Measurements from ENCODE around the gene ARHGAP26. TPM values are rescaled to one million over a fixed set of nuclear protein-coding genes. Genes with fewer than 3 reads are reported as not detected.

The ARHGAP26 gene
- polyA plus RNA-seq, 1 donor from 2014 or later: 0.83 TPM

DNA sequence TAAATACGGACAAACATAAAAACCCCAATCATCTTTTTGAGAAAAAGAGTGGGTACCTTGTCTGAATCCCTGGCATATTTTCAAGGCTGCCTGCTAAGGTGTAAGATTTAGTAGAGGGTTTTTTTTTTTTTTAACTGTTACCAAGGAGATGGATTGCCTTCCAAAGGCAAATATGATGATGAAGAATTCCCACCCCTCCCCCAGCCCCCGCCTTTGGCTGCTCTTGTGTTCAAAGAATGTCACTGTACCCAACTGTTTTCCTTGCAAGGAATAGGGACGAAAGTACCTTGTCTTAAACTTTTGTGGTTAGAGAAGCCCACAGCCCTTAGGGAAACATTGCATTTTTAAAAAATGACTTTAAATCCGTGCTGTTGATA, 31.3 kb downstream of the ARHGAP26 start:
- Histone ChIP-seq H3K9ac (ENCODE audit: low read length) (no peak overlapping the region), H3K79me2 (replicated peaks; ENCODE audit: insufficient read depth, low read length) (no peaks in the 10 kb centered on the region), H3F3A (ENCODE audit: insufficient read depth, low read length, poor library complexity, severe bottlenecking) (no peaks in the 10 kb centered on the region), H3K36me3 (ENCODE audit: insufficient read depth, low read length) (no peaks in the 10 kb centered on the region), H2AFZ (ENCODE audit: low read depth, low read length) (no peak overlapping the region), H4K20me1 (ENCODE audit: insufficient read depth) (no peaks in the 10 kb centered on the region), H3K9me3 (ENCODE audit: low read length) (no peaks in the 10 kb centered on the region), H3K4me2 (ENCODE audit: low read length) (no peak overlapping the region), H3K27ac (ENCODE audit: low read length) (no peak overlapping the region), H3K27me3 (ENCODE audit: insufficient read depth, low read depth, low read length) (no peaks in the 10 kb centered on the region), H3K4me3 (ENCODE audit: low read length) (no peak overlapping the region), H3K9me2 (ENCODE audit: insufficient read depth, low read length) (no peaks in the 10 kb centered on the region)
- TF ChIP-seq RAD21 (conservative IDR thresholded peaks at IDR 0.05): no peak
- TF ChIP-seq EP300 (conservative IDR thresholded peaks at IDR 0.05; ENCODE audit: poor library complexity, severe bottlenecking): no peak
- TF ChIP-seq MXI1 (conservative IDR thresholded peaks at IDR 0.05; ENCODE audit: poor library complexity, severe bottlenecking): no peak
- TF ChIP-seq SMC3 (conservative IDR thresholded peaks at IDR 0.05; ENCODE audit: poor library complexity): no peak

DNA sequence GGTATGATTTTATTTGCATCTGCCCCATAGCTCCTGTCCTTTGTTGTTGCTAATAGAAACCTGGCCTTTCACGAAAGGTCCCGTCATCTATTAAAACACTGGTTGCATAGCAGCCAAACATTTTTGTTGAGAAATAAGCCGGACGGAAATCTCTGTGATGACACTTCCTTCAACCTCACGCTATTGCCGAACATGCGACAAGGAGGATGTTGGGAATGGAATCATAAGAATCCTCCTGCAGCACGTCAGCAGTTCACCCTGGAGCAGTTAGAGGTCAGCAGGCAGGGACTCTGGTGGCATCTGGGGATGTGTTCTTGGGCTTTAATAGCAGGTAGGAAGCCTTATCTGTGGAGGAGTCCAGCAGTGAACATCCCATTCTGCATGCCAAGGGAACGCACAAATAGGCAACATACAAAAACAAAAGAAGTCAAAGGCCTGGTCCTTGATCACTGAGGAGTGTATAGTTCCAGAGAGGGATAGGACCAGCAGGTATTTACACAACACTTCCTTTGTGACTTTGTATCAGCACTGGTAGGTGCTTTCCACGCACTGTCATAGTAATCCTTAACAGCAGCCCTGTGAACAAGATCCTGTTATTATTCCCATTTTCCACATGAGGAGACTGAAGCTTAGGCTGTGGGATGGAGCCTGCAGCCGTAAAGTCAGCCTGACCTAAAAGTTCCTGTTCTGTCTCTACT, 33.4 kb downstream of the ARHGAP26 start:
- no peaks in the 10 kb centered on the region for H3K9me2 ChIP-seq (ENCODE audit: insufficient read depth, low read length)
- TF ChIP-seq EP300 (conservative IDR thresholded peaks at IDR 0.05; ENCODE audit: poor library complexity, severe bottlenecking) (no peak), POLR2AphosphoS5 (IDR thresholded peaks at IDR 0.05) (no peak), SMC3 (conservative IDR thresholded peaks at IDR 0.05; ENCODE audit: poor library complexity) (no peak), EZH2 (IDR thresholded peaks at IDR 0.05; ENCODE audit: borderline replicate concordance, insufficient read depth, low read length, poor library complexity, severe bottlenecking) (no peak), MXI1 (conservative IDR thresholded peaks at IDR 0.05; ENCODE audit: poor library complexity, severe bottlenecking) (no peak), TAF1 (IDR thresholded peaks at IDR 0.05; ENCODE audit: low read depth) (no peak), RAD21 (conservative IDR thresholded peaks at IDR 0.05) (no peak)
- TF ChIP-seq, protein P1, sequence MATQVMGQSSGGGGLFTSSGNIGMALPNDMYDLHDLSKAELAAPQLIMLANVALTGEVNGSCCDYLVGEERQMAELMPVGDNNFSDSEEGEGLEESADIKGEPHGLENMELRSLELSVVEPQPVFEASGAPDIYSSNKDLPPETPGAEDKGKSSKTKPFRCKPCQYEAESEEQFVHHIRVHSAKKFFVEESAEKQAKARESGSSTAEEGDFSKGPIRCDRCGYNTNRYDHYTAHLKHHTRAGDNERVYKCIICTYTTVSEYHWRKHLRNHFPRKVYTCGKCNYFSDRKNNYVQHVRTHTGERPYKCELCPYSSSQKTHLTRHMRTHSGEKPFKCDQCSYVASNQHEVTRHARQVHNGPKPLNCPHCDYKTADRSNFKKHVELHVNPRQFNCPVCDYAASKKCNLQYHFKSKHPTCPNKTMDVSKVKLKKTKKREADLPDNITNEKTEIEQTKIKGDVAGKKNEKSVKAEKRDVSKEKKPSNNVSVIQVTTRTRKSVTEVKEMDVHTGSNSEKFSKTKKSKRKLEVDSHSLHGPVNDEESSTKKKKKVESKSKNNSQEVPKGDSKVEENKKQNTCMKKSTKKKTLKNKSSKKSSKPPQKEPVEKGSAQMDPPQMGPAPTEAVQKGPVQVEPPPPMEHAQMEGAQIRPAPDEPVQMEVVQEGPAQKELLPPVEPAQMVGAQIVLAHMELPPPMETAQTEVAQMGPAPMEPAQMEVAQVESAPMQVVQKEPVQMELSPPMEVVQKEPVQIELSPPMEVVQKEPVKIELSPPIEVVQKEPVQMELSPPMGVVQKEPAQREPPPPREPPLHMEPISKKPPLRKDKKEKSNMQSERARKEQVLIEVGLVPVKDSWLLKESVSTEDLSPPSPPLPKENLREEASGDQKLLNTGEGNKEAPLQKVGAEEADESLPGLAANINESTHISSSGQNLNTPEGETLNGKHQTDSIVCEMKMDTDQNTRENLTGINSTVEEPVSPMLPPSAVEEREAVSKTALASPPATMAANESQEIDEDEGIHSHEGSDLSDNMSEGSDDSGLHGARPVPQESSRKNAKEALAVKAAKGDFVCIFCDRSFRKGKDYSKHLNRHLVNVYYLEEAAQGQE (IDR thresholded peaks at IDR 0.05; ENCODE audit: borderline replicate concordance): no peak
- TF ChIP-seq, protein P2, sequence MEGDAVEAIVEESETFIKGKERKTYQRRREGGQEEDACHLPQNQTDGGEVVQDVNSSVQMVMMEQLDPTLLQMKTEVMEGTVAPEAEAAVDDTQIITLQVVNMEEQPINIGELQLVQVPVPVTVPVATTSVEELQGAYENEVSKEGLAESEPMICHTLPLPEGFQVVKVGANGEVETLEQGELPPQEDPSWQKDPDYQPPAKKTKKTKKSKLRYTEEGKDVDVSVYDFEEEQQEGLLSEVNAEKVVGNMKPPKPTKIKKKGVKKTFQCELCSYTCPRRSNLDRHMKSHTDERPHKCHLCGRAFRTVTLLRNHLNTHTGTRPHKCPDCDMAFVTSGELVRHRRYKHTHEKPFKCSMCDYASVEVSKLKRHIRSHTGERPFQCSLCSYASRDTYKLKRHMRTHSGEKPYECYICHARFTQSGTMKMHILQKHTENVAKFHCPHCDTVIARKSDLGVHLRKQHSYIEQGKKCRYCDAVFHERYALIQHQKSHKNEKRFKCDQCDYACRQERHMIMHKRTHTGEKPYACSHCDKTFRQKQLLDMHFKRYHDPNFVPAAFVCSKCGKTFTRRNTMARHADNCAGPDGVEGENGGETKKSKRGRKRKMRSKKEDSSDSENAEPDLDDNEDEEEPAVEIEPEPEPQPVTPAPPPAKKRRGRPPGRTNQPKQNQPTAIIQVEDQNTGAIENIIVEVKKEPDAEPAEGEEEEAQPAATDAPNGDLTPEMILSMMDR (IDR thresholded peaks at IDR 0.05; ENCODE audit: poor library complexity, severe bottlenecking): no peak
- no peak overlapping the region for H3K9ac ChIP-seq (ENCODE audit: low read length)
- no peaks in the 10 kb centered on the region for H3K27me3 ChIP-seq (ENCODE audit: insufficient read depth, low read depth, low read length)
- H3K9me3 ChIP-seq (ENCODE audit: low read length): no peaks in the 10 kb centered on the region
- no peaks in the 10 kb centered on the region for H4K20me1 ChIP-seq (ENCODE audit: insufficient read depth)
- H3K4me3 ChIP-seq (ENCODE audit: low read length): no peak overlapping the region
- no peaks in the 10 kb centered on the region for H3K79me2 ChIP-seq (replicated peaks; ENCODE audit: insufficient read depth, low read length)
- H2AFZ ChIP-seq (ENCODE audit: low read depth, low read length): no peak overlapping the region
- H3F3A ChIP-seq (ENCODE audit: insufficient read depth, low read length, poor library complexity, severe bottlenecking): no peaks in the 10 kb centered on the region
- H3K4me2 ChIP-seq (ENCODE audit: low read length): no peak overlapping the region
- H3K27ac ChIP-seq (ENCODE audit: low read length): no peak overlapping the region
- H3K36me3 ChIP-seq (ENCODE audit: insufficient read depth, low read length): no peaks in the 10 kb centered on the region
